ENCODE measurements around the gene AJUBA.

AJUBA gene

DNA sequence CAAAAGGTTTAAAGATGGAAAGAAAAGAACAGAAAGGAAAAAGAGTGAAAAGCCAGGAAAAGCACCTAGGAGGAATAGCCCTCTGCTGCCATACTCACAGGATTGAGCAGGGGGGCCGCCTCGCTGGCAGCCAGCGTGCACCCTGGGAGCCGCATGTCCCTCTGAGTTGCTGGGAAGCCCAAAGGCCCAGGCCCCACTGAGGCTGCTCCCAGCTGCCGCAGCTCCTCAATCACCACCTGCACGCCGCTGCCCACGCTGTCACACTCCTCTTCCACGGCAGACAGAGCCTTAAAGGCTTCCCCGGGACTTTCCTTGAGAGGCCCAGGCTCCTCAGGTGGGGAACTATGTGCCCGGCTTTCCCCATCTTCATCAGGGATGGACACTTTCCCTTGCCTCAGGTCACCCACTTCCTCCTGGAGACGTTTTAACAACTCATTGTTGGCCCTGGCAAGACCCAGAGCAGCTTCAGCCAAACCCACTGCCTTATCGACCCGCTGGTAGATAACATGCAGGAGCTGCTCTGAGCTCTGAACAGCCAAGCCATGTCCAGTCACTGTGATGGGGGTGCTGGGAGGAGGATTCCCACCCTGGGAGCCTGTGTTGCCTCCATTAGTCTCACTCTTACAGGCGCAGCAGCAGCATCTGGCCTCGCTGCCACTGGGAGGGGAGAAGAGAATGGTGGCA, 16.1 kb upstream of the AJUBA start:
- TF ChIP-seq CEBPB (IDR thresholded peaks at IDR 0.05): no peak
- TF ChIP-seq EGR1 (IDR thresholded peaks at IDR 0.05): no peak
- TF ChIP-seq, protein P1, sequence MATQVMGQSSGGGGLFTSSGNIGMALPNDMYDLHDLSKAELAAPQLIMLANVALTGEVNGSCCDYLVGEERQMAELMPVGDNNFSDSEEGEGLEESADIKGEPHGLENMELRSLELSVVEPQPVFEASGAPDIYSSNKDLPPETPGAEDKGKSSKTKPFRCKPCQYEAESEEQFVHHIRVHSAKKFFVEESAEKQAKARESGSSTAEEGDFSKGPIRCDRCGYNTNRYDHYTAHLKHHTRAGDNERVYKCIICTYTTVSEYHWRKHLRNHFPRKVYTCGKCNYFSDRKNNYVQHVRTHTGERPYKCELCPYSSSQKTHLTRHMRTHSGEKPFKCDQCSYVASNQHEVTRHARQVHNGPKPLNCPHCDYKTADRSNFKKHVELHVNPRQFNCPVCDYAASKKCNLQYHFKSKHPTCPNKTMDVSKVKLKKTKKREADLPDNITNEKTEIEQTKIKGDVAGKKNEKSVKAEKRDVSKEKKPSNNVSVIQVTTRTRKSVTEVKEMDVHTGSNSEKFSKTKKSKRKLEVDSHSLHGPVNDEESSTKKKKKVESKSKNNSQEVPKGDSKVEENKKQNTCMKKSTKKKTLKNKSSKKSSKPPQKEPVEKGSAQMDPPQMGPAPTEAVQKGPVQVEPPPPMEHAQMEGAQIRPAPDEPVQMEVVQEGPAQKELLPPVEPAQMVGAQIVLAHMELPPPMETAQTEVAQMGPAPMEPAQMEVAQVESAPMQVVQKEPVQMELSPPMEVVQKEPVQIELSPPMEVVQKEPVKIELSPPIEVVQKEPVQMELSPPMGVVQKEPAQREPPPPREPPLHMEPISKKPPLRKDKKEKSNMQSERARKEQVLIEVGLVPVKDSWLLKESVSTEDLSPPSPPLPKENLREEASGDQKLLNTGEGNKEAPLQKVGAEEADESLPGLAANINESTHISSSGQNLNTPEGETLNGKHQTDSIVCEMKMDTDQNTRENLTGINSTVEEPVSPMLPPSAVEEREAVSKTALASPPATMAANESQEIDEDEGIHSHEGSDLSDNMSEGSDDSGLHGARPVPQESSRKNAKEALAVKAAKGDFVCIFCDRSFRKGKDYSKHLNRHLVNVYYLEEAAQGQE (IDR thresholded peaks at IDR 0.05; ENCODE audit: low read depth): no peak
- TF ChIP-seq TEAD4 (IDR thresholded peaks at IDR 0.05): no peak
- no peak for TF ChIP-seq FOXM1 (IDR thresholded peaks at IDR 0.05; ENCODE audit: borderline replicate concordance, low read depth)
- no peak for TF ChIP-seq EP300 (IDR thresholded peaks at IDR 0.05; ENCODE audit: borderline replicate concordance)

DNA sequence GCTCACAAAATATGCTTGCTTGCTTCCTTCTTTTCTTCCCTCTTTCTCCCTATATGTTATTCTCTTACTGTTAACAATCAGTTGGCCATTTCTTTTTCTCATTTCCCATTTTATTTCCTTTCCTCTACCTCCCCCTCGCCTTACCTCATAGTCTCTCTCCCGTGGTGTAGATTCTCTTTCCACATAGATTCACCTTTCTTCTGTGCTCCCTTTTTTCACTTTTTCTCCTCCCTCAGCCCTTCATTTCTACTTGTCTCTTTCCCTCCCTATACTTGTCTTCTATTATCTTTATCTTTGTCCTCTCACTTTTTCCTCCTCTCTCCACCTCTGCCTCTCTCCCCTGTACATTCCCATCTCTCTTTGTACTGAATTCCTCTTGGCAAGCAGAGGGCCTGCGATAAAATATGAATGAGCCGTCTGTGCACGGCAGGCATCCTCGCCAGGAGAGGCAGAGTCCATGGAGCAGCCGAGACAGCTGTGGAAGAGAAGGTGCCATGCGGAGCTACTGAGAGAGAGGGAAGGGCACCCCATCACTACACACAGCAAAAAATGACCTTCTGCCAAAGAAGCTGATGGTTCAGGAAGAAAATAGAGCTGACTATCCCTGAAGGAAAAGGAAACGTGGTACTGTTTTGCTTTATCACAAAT, 15.4 kb upstream of the AJUBA start:
- TF ChIP-seq, protein P2, sequence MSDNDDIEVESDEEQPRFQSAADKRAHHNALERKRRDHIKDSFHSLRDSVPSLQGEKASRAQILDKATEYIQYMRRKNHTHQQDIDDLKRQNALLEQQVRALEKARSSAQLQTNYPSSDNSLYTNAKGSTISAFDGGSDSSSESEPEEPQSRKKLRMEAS (IDR thresholded peaks at IDR 0.05): no peak
- TF ChIP-seq, protein P3, sequence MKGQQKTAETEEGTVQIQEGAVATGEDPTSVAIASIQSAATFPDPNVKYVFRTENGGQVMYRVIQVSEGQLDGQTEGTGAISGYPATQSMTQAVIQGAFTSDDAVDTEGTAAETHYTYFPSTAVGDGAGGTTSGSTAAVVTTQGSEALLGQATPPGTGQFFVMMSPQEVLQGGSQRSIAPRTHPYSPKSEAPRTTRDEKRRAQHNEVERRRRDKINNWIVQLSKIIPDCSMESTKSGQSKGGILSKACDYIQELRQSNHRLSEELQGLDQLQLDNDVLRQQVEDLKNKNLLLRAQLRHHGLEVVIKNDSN (IDR thresholded peaks at IDR 0.05): no peak
- TF ChIP-seq FOXM1 (IDR thresholded peaks at IDR 0.05; ENCODE audit: borderline replicate concordance, low read depth) (no peak), NFIC (IDR thresholded peaks at IDR 0.05) (no peak)

DNA sequence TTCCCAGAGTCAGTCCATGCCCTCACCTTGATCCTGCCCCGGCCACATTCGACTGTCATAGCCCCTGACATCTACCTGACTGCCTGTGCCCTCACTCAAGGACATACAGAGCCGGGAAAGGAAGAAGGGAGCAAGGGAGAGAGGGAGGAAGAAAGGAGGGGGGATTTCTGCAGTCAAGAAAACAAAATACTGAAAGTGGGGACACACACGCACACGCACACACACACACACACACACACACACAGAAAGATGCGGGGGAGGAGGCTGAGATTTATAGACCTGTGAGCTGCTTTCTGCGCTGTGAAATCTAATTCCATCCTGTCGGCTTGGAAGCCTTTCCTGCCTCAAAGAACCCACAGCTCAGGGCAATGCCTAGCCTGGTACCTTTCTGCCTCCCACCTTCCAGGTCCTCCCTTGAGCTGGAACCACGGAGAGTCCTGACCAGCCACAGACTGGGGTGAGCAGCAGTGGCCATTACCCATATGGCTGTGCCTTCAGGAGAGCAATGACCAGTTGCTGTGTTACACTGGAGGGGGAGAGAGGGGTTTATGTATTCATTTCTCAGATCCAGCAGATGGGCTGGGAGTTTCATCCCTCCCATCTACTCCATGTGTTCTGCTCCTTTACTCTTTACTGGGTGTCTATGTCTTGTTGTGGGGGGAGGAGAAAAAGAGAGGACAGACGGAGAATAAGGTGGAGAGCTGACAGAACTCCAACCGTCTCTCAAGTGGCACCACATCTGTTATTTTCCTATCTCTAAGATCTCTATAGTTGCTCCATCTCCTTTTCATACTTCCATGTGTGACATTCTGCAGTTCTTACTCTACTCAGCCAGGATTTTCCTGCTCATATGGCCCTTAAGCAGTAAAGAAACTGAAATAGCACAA, 14.7 kb upstream of the AJUBA start:
- TF ChIP-seq TEAD4 (IDR thresholded peaks at IDR 0.05): no peak

DNA sequence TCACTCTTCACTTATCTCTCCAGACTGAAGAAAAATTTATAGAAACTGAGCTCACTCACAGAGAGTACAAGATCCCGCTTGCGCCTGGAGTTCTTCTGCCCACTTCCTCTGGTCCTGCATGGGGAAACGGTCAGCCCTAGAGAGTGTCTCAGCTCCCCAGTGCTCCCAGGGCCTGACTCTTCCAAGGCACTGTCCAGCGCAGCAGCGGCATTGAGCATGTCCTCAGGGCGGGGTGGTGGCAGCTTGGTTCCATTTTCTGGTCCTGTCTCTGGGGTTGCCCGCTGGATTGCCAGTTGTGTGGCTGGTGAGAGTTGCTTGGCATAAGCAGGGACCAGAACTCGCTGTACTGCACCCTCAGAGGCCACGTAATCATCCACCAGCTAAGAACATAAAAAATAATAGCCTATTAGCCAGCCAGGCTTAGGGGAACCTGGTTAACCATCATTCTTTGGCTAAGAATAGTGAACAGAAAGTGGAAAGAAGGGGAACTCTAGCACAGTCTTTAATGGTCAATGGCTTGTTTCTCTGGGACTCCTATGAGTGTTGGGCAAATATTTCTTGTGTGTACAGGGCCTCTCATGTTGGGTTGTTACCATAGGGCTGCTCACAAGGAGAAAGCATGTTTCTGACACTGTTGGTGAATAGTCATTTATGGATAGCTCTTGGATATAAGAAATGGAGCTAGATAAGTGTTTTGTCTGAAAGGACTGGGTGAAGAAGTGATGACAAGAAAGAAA, 13.7 kb upstream of the AJUBA start:
- TF ChIP-seq, protein P2 (IDR thresholded peaks at IDR 0.05): no peak
- TF ChIP-seq TCF12 (IDR thresholded peaks at IDR 0.05; ENCODE audit: low read depth) (no peak), EP300 (IDR thresholded peaks at IDR 0.05; ENCODE audit: borderline replicate concordance) (no peak), FOXM1 (IDR thresholded peaks at IDR 0.05; ENCODE audit: borderline replicate concordance, low read depth) (no peak), TAF1 (IDR thresholded peaks at IDR 0.05; ENCODE audit: low read depth) (no peak), NFIC (IDR thresholded peaks at IDR 0.05) (no peak), ZBTB7A (IDR thresholded peaks at IDR 0.05; ENCODE audit: low read depth) (no peak), RAD21 (IDR thresholded peaks at IDR 0.05; ENCODE audit: low read depth) (no peak), EGR1 (IDR thresholded peaks at IDR 0.05) (no peak), YY1 (IDR thresholded peaks at IDR 0.05; ENCODE audit: low read depth) (no peak), CEBPB (IDR thresholded peaks at IDR 0.05) (no peak), CREB1 (IDR thresholded peaks at IDR 0.05; ENCODE audit: low read depth) (no peak), TEAD4 (IDR thresholded peaks at IDR 0.05) (no peak)
- TF ChIP-seq, protein P3 (IDR thresholded peaks at IDR 0.05): no peak
- TF ChIP-seq, protein P1 (IDR thresholded peaks at IDR 0.05; ENCODE audit: low read depth): no peak

DNA sequence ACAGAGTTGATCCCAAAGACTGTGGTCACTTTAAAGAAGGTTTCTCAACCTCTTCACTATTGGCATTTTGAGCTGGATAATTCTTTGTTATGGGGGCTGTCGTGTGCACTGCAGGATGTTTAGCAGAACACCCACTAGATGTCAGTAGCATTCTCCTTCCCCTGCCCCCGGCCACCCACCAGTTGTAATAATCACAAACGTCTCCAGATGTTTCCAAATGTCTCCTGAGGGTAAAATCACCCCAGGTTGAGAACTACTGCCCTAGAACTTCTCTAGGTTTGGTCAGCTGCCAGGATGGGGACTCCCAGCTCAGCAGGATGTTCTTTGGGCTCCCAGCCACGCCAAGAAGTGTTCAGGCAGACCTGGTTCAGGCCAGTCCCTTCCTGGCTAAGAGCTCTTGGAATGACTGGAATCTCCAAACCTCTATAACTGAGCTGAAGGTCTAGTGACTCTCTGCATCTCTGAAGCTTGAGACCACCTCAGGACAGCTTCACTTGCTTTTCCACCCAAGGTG, 12.5 kb upstream of the AJUBA start:
- TF ChIP-seq TCF12 (IDR thresholded peaks at IDR 0.05; ENCODE audit: low read depth) (no peak), RAD21 (IDR thresholded peaks at IDR 0.05; ENCODE audit: low read depth) (peak; percentile 63), NFIC (IDR thresholded peaks at IDR 0.05) (peak; percentile 51; the same call in 1 of the 2 replicates), TEAD4 (IDR thresholded peaks at IDR 0.05) (peak; percentile 50)
